ENCODE measurements around the gene NUDT7. TPM values are rescaled to one million over a fixed set of nuclear protein-coding genes. Genes with fewer than 3 reads are reported as not detected.

Gene NUDT7
- total and polyA plus RNA-seq, 2 donors (not counting 3 experiments of a cell fraction or from before 2014, with no cell fraction given), result 6.2 to 6.5 TPM

DNA sequence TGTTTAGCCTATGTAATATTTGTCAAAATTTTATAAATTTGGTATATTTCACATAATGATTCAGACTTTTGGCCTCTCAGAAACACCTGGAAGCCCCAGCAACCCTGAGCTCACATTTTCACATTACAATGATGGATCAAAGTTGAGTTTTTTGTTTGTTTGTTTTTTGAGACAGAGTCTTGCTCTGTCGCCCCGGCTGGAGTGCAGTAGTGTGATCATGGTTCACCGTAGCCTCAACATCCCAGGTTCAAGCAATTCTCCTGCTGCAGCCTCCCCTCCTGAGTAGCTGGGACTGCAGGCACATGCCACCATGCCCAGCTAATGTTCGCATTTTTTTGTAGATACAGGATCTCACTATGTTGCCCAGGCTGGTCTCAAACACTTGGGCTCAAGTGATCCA, 55.4 kb downstream of the NUDT7 start:
- intact Hi-C loops (cut with micrococcal nuclease) (loop anchor here (1.0 kb wide), 1 partner anchor 19 kb away; no protein-coding TSS in a partner anchor), dilution Hi-C loops (cut with MboI; ENCODE audit: extremely low pct_ligation_motif_present, low sequenced_read_pairs) (no loop called here)
- no peak overlapping the region for H2AFZ ChIP-seq (ENCODE audit: low read depth, low read length)
- H3K36me3 ChIP-seq (ENCODE audit: control insufficient read depth in 2 of 2, extremely low read depth in 1 of 2, insufficient read depth in 2 of 2, low read length in 2 of 2), result no peaks in the 10 kb centered on the region
- FAIRE-seq (no peak), DNase-seq (ENCODE audit: low read depth, low spot score) (no peak)
- no peak overlapping the region for H3K9ac ChIP-seq (replicated peaks; ENCODE audit: extremely low read depth, insufficient read depth, low read length)
- no TSS peak for BruUV-seq (replicated peaks)
- H3K4me1 ChIP-seq (ENCODE audit: control insufficient read depth, extremely low read depth, insufficient read depth, low read length), result peaks cover 3% of the 10 kb centered on the region
- H3K9me1 ChIP-seq (replicated peaks; ENCODE audit: control insufficient read depth, extremely low read depth, insufficient read depth, low read length), result no peaks in the 10 kb centered on the region
- no peak overlapping the region for H3K4me2 ChIP-seq (ENCODE audit: insufficient read depth, low read length)
- H3K27me3 ChIP-seq (ENCODE audit: control insufficient read depth in 2 of 2, insufficient read depth in 2 of 2, low read length in 2 of 2), result no peaks in the 10 kb centered on the region
- no peak overlapping the region for H3K27ac ChIP-seq (ENCODE audit: insufficient read depth, low read depth, low read length)
- H3K9me3 ChIP-seq (replicated peaks; ENCODE audit: control insufficient read depth, insufficient read depth, low read length), result no peaks in the 10 kb centered on the region
- H3K79me2 ChIP-seq (ENCODE audit: control insufficient read depth, insufficient read depth, low read length), result no peaks in the 10 kb centered on the region
- CTCF ChIA-PET, result no interaction called here
- POLR2A ChIA-PET, result no interaction called here
- H4K20me1 ChIP-seq (replicated peaks; ENCODE audit: control insufficient read depth, extremely low read depth, insufficient read depth, low read length), result no peaks in the 10 kb centered on the region
- H3K4me3 ChIP-seq (replicated peaks in 1 of 3; ENCODE audit: insufficient read depth in 1 of 3, low read depth in 1 of 3, low read length in 3 of 3), result no peak overlapping the region
- TF ChIP-seq JUN (IDR thresholded peaks at IDR 0.05; ENCODE audit: borderline replicate concordance, insufficient read depth, insufficient read length, low read depth), result no peak

DNA sequence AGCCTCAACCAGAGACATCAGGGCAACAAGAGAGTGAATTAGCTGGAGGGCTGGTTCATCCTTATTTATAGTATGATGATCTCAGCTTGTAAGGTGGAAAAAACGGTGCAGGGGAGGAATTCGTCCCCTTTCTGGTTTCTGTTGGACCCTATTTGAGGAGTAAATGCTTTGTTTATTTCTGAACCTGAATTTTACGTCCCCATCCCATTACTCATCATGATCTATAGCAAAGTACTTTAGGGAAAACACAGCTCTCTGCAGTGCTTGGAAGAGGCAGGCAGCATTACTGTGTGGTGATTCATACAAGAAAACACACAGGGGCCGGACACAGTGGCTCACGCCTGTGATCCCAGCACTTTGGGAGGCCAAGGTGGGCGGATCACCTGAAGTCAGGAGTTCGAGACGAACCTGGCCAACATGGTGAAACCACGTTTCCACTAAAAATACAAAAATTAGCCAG, 58.1 kb downstream of the NUDT7 start:
- ChIA-PET CTCF (interaction anchor here (0.6 to 2.0 kb wide), 8 partner anchors 9 to 418 kb away, joined by 3 to 6 read pairs (median 4); no protein-coding TSS in a partner anchor), POLR2A (no interaction called here)
- DNase-seq (ENCODE audit: low read depth, low spot score), result peak; percentile 57
- no peak overlapping the region for H3K4me3 ChIP-seq (replicated peaks in 1 of 3; ENCODE audit: insufficient read depth in 1 of 3, low read depth in 1 of 3, low read length in 3 of 3)
- FAIRE-seq, result no peak
- H3K4me2 ChIP-seq (ENCODE audit: insufficient read depth, low read length), result no peak overlapping the region
- H4K20me1 ChIP-seq (replicated peaks; ENCODE audit: control insufficient read depth, extremely low read depth, insufficient read depth, low read length), result no peaks in the 10 kb centered on the region
- no peaks in the 10 kb centered on the region for H3K9me1 ChIP-seq (replicated peaks; ENCODE audit: control insufficient read depth, extremely low read depth, insufficient read depth, low read length)
- no TSS peak for BruUV-seq (replicated peaks)
- no peaks in the 10 kb centered on the region for H3K27me3 ChIP-seq (ENCODE audit: control insufficient read depth in 2 of 2, insufficient read depth in 2 of 2, low read length in 2 of 2)
- no peak overlapping the region for H3K9ac ChIP-seq (replicated peaks; ENCODE audit: extremely low read depth, insufficient read depth, low read length)
- H2AFZ ChIP-seq (ENCODE audit: low read depth, low read length), result no peak overlapping the region
- no peaks in the 10 kb centered on the region for H3K9me3 ChIP-seq (replicated peaks; ENCODE audit: control insufficient read depth, insufficient read depth, low read length)
- peak overlapping the region; percentile 28 for H3K27ac ChIP-seq (ENCODE audit: insufficient read depth, low read depth, low read length)
- dilution Hi-C loops (cut with MboI; ENCODE audit: extremely low pct_ligation_motif_present, low sequenced_read_pairs) (no loop called here), intact Hi-C loops (cut with micrococcal nuclease) (no loop called here)
- TF ChIP-seq JUN (IDR thresholded peaks at IDR 0.05; ENCODE audit: borderline replicate concordance, insufficient read depth, insufficient read length, low read depth), result peak; percentile 48
- no peak for TF ChIP-seq POLR2AphosphoS5 (IDR thresholded peaks at IDR 0.05; ENCODE audit: insufficient read depth, low read depth, low read length)
- peak; percentile 58 for TF ChIP-seq FOS (IDR thresholded peaks at IDR 0.05; ENCODE audit: borderline replicate concordance, insufficient read depth, low read length)
- H3K4me1 ChIP-seq (ENCODE audit: control insufficient read depth, extremely low read depth, insufficient read depth, low read length), result peaks cover 3% of the 10 kb centered on the region
- no peaks in the 10 kb centered on the region for H3K36me3 ChIP-seq (ENCODE audit: control insufficient read depth in 2 of 2, extremely low read depth in 1 of 2, insufficient read depth in 2 of 2, low read length in 2 of 2)
- H3K79me2 ChIP-seq (ENCODE audit: control insufficient read depth, insufficient read depth, low read length), result no peaks in the 10 kb centered on the region

All from endothelial cell of umbilical vein (primary cell).